Measurements from ENCODE around the gene RAD23B.

The RAD23B gene

DNA sequence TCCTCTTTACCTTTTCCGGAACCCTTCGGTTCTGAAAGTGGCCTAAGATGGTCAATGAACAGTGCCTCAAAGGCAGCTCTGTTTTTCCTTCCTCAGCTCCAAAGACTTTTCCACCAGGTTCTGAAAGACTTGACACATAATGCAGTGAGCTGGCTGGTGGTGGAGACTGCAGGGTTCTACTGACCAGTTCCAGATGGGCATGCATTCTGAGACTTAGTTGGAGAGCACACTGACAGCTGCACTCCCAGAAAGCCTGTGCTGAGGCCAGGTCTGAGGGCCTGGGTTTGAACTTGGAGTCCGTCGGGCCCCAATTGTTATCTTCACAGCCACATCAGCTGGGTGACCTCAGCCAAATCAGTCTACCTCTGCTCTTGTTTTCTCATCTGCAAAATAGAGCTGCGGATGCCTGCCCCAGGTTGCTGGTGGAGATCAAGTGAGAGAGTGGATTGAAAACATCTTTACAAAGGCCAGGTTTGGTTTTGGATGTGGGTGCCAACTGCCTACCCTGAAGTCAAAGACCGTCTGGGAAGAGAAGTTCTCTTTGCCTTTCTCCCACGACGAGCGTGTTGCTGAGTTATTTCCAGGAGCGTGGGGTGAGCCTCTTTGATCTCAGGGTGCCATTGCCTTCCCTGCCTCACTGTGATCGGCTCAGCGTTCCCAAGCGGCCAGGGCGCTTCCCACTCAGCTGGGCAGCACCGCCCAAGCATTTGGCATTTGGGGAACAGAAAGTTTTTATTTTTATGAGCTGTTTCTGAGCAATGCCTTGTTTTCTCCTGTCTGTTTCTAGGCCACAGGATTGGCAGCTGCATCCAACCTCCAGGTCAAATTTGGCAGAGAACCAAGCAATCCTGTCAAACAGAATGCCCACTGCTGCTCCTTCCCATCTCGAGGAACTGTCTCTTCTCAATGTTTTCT, 54.9 kb downstream of the RAD23B start:
- no peak for DNase-seq

DNA sequence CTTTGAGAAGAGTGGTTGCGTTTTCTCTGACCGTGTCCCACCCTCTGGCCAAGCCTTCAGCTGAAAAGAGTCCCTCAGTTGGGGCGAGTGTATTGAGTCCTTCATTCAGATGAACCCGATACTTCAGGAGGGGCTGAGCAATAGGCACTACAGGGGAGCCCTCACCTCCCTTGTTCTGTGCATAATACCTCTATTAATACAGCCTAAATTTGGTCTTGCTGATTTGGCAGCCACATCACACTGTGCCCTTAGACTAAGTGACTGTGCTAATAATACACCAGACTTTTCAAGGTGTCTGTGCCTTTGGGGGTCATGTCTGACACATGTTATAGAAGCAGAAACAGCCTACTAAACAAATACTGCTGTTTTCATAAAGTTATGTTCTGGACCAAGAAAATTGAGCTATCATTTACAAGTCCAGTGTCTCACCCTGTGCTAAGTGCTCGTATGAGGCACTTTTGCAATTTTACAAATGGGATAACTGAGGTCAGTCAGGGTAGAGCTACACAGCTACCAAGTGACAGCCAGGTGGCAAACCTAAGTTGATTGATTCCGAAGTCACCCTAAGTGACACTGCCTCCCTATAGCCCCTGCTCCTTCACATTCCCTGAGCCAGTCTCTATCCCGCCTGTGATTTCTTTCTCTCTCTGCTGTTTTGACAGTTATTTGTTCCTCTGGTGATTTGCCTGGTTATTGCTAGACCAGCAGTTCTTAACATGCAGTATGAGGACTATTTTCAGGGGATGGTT, 56.0 kb downstream of the RAD23B start:
- DNase-seq = no peak

DNA sequence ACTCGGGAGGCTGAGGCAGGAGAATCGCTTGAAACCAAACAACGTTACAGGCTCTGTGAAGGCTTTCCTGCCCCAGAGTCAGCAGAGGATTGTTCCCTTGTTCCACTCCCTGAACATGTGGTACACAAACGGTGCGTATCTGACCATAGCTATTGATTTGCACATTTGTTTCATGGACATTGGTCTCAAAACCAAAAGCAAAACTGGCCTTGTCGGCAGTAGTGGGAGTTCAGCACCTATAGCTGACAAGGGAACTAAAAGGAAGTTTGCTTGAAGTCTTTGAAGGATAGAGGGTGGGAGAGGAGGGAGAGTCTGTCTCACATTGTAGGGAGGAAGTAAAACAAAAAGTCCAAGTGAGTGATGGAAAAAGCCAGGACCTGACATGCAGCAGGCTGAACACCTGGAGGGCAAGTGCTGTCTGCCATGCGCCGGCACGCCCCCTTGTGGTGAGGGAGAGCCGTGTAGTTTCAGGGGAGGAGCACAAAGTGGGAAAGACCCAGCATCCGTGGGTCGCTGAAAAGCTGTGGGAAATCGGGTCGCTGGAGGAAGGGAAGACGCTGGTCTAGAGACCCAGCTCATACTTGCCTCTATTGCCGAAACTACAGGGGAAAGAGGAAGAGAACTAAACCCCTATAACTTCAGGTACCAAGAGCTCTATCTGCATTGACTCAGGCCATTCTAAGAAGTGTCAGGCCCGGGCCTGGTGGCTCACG, 58.0 kb downstream of the RAD23B start:
- peak; percentile 73 to 74 for DNase-seq

DNA sequence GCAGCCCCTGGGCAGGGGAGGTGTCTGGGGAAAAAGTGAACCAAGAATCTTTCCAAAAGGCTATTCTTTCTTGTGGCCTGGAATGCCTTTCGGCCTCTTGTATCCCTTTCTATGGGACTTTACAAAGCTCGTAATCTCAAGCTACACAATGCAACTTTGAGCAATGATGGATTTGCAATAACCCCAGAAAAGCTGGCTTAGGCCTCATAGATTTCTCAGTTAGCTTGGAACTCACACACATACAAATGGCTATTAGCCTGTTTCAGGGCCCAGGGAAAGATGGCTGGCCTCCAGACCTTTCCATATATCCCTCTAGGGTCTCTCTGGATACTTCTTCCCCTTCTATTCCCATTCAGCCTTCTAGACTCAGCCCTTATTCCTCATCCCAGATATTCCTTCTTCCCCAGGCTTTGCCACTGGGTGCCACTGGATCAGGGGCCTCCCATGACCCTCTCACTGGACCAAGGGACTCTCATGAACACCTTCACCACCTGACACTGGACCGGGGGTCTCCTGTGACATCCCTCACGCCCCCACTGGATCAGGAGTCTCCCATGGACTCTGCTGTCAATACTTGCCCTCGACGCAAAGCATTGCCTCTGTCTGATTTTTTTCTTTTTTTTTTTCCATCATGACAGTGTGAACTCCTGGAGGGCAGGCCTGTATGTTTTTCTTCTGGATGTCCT, 59.5 kb downstream of the RAD23B start:
- DNase-seq = no peak

DNA sequence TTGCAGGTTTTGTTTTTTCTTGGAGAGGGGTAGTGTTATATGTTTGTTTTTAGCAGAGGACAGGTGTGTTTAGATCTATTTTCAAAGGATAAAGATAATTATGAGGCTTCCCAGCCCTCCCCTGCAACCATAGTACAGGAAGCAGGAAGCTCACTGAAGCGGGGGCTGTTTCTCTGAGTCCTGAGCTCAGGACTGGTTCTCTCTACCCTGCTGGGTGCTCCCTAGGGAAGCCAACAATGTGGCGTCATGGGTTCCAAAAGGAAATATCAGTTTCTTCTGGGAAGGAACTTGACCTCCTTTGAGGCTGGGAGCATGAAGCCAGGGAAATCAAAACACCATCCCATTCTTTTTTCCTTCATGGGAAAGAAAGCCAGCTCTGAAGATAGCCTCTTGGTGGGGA, 62.2 kb downstream of the RAD23B start:
- no peak for DNase-seq

DNA sequence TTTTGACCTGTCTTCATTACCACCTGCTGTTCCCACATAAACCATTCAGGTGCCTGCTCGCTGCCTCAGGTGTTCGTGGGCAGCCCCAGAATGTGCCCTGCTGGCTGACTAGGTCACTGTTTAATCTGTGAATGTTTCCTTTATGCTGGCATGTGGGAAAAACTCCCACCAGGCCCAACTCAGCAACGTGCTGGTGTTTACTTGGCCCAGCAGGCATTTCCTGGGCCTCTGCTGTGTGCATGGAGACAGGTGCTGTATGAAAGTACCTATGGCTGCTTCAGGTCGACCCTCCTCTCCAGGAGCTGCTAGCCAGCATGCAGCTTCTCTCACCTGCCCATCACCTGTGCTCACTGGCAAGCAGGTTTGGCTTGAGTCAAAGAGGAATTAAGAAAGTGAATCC, 65.8 kb downstream of the RAD23B start:
- DNase-seq = no peak

DNA sequence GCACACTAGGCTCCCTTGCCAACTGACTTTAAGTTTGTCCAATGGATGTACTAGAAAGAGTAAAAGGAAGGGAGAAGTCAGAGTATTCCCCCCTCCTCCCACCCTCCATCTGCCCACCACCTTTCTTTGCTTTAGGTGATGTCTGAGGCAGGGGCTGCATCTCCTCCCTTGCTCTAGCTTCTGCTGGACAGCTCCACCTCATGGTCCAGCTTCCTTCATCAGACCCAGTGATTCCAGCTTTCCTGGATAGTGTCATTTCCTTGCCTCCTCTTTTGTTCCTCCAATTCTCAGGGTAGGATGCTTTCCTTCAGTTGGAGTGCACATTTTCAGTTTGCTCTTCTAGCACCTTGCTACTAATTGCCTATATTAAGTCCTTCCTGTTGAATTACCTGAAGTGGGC, 67.4 kb downstream of the RAD23B start:
- DNase-seq = no peak

DNA sequence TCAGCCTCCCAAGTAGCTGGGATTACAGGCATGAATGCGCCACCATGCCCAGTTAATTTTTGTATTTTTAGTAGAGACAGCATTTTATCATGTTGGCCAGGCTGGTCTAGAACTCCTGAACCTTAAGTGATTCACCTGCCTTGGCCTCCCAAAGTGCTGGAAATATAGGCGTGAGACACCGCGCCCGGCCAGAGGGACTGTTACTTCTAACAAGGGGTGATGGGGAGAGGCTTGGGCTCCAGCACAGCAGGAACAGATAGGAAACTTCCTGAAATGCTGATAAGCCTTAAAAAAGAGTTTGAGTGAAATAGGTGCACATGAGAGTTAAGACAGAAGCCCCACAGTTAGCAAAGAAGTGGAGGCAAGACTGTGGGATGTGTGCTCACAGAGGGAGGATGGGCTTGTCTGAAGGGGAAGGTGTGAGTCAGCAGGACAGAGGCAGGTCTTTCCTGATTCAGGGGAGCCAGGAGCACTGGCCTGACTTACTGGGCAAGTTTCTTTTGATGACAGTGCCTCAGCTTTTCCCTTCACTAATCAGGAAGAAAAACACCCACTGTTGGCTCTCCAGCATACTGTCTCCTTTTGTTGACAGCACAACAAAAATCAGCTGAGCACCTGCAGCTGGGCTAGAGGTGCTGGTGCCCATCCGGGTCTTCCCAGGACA, 68.4 kb downstream of the RAD23B start:
- no peak for DNase-seq

DNA sequence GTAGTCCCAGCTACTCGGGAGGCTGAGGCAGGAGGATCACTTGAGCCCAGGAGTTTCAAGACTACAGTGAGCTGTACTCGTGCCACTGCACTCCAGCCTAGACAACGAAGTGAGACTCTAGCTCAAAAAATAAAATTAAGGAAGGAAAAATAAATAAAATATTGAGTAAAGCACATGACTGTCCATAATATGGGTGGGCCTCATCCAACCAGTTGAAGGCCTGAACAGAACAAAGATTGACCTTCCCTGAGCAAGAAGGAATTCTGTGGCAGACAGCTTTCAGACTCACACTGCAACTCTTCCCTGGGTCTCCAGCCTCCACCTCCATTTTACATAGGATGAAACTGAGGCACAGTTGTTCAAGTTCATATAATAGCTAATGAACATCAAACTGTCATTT, 72.3 kb downstream of the RAD23B start:
- DNase-seq = no peak

DNA sequence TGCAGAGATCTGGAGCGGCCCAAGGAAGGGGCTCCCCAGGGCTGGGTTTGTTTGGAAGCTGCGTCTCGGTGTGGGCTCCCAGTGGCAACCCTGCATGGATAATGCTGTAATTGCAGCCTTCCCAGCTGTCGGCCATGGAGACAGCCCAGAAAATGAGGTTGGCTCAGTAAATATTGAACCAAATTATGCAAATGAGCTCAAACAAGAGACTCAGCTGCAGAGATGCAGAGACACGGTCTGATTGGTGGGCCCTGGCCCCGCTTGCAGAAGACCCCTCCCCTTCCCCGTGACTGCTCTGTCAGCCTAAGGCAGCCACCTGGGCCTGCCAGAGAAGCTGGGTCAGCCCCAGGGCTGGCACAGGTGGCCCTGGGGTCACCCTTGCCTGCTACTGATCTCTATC, 75.9 kb downstream of the RAD23B start:
- DNase-seq = no peak

DNA sequence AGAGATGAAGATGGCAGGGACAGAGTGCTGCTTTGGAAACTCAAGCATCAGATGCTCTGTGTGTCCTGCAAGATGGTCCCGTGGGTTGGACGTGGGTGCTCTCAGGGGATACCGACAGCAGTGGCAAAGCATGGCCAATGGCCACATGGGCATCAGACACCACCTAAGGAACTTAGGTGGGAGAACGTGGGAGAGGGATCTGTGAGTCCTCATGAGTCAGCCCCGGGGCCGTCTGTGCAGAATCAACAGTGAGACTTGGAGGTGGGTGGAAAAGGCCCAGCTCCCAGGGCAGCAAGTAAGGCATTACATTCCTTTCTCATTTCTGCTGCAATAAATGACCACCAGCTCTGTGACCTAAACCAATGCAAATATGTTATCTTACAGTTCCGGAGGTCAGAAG, 77.0 kb downstream of the RAD23B start:
- DNase-seq = no peak

DNA sequence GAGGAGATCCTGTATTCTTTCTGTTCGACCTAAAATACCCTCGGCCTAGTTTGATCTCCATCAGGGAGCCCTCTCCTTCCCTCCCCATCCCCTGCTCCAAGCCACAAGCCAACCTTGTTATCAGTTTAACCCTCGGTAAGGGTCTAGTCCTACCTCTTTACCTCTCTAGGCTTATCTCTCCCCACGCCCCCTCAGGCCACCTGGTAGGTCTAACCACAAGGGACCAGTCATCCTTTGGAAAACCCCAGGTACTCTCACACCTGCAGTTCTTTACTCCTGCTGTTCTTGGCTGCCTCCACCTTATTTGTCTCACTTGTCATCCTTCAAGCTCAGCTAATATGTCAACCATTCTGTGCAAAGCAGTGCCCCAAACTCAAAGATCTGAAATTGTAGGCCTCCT, 78.7 kb downstream of the RAD23B start:
- DNase-seq = no peak

DNA sequence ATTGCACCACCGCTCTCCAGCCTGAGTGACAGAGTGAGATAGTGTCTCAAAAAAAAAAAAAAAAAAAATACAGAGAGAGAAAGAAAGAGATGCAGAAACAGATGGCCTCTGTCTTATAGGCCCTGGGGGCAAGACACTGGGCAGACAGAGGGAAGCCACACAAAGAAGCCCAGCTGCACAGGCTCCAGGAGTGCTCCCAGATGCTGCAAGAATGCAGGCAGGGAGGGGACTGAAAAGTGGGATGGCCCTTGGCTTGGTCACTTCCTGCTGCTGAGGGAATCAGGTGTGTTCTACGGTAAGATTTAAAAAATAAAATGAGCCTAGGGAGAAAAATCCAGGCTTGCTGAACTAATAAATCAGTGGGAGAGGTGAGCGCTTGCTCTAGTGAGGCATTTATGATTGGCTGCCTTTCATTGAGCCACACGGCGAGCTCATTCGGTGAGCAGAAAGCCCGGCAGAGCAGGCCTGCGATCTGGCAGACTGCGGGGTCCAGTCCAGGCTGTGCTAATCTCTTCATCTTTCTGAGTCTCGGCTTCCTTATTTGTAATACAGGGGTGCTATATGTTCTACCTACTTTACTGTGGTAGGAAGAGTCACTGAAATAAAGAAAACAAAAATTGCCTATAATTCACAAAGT, 80.6 kb downstream of the RAD23B start:
- DNase-seq = no peak

DNA sequence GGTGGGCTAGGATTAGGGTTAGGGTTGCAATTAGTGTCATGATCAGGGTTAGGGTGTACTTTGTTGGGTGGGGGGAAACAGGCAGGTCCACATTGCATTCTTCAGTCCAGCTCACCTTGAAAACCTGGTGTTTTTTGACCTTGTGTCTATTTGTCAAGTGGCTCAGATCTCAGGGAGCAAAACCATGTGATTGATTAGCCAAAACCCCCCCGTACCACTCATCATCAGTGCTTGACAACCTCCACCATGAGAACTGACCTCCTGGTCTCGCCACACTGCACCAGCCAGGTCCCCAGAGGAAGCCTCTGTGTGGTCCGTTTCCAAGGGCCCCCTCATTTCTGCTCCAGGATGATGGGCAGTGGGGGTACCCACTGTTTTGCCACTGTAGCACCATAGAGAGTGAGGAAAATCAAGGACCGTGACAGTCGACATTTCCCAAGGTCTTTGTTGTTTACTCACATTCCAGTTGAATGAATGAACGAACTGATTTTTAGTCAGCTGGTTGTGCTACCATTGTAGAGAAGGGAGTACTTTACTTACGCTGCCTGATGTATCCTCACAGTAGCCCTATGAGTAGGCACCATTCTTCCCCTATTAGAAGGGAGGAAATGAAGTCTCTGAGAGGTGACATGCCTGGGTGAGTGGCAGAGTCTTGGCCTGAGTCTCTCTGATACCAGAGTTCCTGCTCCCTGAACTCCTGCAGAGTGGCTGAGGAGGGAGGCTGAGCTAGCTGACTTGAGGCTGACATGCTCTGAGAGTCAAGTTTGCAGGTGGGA, 84.8 kb downstream of the RAD23B start:
- no peak for DNase-seq

DNA sequence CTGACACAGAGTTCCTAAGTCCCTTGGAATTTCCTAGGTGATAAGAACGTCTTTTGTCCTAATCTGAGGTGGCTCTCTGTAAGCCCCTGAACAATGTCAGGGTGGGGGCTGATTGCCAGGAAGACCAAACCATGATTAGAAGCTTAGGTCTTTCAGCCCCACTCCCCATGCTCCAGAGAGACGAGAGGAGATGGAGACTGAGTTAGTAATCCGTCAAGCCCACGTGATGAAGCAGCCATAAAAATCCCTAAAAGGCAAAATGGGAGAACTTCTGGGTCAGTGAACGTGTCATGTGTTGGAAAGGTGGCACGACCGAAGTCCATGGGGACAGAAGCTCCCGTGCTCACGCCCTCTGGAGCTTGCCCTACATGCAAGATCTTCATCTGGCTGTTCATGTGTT, 85.6 kb downstream of the RAD23B start:
- no peak for DNase-seq

DNA sequence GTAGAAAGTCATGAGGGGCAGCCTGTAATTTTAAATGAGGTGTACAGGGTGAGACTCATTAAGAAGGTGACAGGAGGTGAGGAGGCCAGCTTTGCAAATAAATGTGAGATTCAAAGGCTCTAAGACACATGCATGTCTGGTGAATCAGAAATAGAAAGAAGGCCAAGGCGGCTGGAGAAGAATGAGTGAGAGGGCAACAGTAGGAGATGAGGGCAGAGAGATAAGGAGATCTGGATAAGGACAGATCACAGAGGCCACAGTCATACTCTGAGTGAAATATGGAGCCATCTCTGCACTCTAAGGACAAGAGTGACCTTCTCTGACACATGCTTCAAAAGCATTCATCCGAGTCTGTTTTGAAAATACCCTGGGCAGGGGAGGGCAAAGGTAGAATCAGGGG, 90.7 kb downstream of the RAD23B start:
- no peak for DNase-seq

DNA sequence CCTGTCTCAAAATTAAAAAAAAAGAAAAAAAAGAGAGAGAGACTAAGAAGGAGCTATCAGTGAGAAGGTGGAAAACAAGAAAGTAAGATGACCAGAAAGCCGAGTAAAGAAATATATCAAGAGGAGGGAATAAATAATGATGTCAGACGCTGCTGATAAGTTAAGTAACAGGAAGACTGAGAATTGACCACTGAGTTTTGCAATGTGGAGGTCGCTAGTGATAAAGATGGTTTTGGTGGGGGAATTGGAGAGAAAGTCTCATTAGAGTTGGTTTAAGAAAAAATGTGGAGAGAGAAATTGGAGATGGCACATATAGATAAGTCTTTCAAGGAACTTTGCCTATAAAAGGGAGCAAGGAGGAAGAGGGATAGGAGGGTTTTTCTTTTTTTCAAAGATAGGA, 91.9 kb downstream of the RAD23B start:
- no peak for DNase-seq

DNA sequence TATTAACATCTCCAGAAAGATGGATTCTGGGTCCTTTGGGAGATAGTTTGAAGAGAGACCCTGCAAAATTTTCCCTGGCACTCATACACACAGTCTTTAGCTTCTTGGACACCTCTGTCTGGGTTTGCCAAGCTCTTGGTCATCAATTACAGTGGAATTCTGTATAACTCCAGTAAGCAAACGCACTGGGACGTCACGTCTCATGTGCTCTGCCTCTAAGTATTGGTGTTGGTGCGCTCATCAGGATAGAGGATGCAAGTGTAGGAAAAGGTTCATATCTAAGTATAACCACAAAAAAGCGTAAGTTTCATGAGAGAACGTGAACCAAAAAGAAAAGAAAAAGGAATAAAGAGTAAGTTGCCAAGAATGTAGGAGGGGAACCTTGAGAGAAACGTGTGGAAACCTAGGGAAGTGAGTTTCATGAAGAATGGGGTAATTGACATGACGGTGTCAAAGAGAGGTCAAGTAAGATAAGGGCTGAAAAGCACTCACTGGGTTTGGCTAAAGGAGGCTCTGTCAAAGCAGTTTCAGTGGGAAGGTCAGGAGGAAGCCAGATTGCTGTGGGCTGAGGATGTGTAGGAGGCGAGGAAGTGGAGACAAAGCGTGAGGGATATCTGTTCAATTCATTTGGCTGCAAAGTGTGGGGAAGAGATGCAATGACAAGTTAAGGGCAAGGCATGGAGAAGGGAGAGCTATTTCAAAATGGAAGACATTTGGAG, 92.7 kb downstream of the RAD23B start:
- no peak for DNase-seq

DNA sequence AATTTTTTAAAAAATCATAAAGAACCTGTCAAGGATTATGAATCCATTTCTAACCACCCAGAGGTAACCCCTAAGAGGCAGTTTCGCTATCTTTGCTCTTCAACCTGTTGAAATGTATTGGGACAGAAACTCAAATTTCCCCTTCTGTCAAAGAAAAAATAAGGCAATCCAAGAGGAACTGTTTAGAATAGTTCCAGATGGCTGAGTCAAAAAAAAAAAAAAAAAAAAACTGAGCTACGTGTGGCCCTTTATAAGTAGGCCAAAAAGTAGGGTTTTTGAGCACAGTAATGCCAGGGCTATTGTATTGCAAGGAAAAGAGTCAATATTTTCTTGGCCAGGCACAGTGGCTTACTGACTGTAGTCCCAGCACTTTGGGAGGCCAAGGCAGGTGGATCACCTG, 94.9 kb downstream of the RAD23B start:
- DNase-seq = no peak

Measured in CD4-positive, alpha-beta T cell treated with Interleukin-4 for 1 hour (primary cell).